Measurements from ENCODE around the gene ST13. TPM values are rescaled to one million over a fixed set of nuclear protein-coding genes. Genes with fewer than 3 reads are reported as not detected.

ST13 gene
- total RNA-seq, 1 experiment from 2014 or later: 301 TPM

- CTCF ChIA-PET: no interaction called here
- POLR2A ChIA-PET: no interaction called here
Measured at GRCh38 chr22:40817737-40818136, 38.7 kb downstream of the ST13 start.

More at GRCh38 chr22:40817737-40818136, 38.7 kb downstream of the ST13 start:
- intact Hi-C loops (cut with micrococcal nuclease): no loop called here
- no peak overlapping the region for H2AFZ ChIP-seq (ENCODE audit: low read depth, low read length, poor library complexity, severe bottlenecking)
- no peak for ATAC-seq
- no peaks in the 10 kb centered on the region for H3K27me3 ChIP-seq (ENCODE audit: insufficient read depth, low read length)
- no peaks in the 10 kb centered on the region for H4K20me1 ChIP-seq (ENCODE audit: insufficient read depth)
- no peaks in the 10 kb centered on the region for H3K36me3 ChIP-seq (ENCODE audit: control insufficient read depth in 1 of 2, insufficient read depth in 2 of 2, low read length in 2 of 2)
- peak overlapping the region; percentile 92 for H3K4me2 ChIP-seq (ENCODE audit: low read length)
- BruUV-seq (replicated peaks): no TSS peak
- TF ChIP-seq, protein P1, sequence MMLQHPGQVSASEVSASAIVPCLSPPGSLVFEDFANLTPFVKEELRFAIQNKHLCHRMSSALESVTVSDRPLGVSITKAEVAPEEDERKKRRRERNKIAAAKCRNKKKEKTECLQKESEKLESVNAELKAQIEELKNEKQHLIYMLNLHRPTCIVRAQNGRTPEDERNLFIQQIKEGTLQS (IDR thresholded peaks at IDR 0.05): no peak
- TF ChIP-seq FOSL1 (IDR thresholded peaks at IDR 0.05; ENCODE audit: low read depth): no peak
- TF ChIP-seq YY1 (IDR thresholded peaks at IDR 0.05; ENCODE audit: extremely low read depth, insufficient replicate concordance, low read depth, low read length): no peak
- TF ChIP-seq, protein P2, sequence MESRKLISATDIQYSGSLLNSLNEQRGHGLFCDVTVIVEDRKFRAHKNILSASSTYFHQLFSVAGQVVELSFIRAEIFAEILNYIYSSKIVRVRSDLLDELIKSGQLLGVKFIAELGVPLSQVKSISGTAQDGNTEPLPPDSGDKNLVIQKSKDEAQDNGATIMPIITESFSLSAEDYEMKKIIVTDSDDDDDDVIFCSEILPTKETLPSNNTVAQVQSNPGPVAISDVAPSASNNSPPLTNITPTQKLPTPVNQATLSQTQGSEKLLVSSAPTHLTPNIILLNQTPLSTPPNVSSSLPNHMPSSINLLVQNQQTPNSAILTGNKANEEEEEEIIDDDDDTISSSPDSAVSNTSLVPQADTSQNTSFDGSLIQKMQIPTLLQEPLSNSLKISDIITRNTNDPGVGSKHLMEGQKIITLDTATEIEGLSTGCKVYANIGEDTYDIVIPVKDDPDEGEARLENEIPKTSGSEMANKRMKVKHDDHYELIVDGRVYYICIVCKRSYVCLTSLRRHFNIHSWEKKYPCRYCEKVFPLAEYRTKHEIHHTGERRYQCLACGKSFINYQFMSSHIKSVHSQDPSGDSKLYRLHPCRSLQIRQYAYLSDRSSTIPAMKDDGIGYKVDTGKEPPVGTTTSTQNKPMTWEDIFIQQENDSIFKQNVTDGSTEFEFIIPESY (IDR thresholded peaks at IDR 0.05; ENCODE audit: extremely low read depth, insufficient replicate concordance, low read length): no peak
- TF ChIP-seq CEBPB (IDR thresholded peaks at IDR 0.05; ENCODE audit: low read depth): no peak
- no peak for TF ChIP-seq POLR2A (IDR thresholded peaks at IDR 0.05; ENCODE audit: borderline replicate concordance, extremely low read depth, insufficient read depth, insufficient read length)
- no peak for TF ChIP-seq SP1 (IDR thresholded peaks at IDR 0.05; ENCODE audit: low read depth)
- TF ChIP-seq POLR2AphosphoS5 (IDR thresholded peaks at IDR 0.05; ENCODE audit: low read depth, low read length): no peak
- TF ChIP-seq TCF7L2 (IDR thresholded peaks at IDR 0.05; ENCODE audit: borderline replicate concordance, extremely low read depth, insufficient read depth, insufficient read length): no peak
- TF ChIP-seq ZFX (IDR thresholded peaks at IDR 0.05): no peak
- no peak for TF ChIP-seq EZH2phosphoT487 (IDR thresholded peaks at IDR 0.05; ENCODE audit: borderline replicate concordance)
- no peak for TF ChIP-seq ELF1 (IDR thresholded peaks at IDR 0.05; ENCODE audit: borderline replicate concordance, low read depth)
- no peak for TF ChIP-seq SIN3A (IDR thresholded peaks at IDR 0.05; ENCODE audit: low read depth)
- no peak for TF ChIP-seq RAD21 (IDR thresholded peaks at IDR 0.05; ENCODE audit: low read depth)
- H3K9ac ChIP-seq (ENCODE audit: low read length): peak overlapping the region; percentile 89
- H3K9me3 ChIP-seq (ENCODE audit: control insufficient read depth in 1 of 2, insufficient read depth in 1 of 2, low read depth in 1 of 2, low read length in 2 of 2): no peaks in the 10 kb centered on the region
- no peak for DNase-seq (ENCODE audit: low read depth, low spot score)
- peaks cover 54% of the 10 kb centered on the region for H3K79me2 ChIP-seq (ENCODE audit: insufficient read depth, low read length)
- H3K4me1 ChIP-seq (ENCODE audit: control insufficient read depth in 1 of 2, insufficient read depth in 2 of 2, low read length in 2 of 2): peaks cover 8 to 25% of the 10 kb centered on the region in 2 experiments; a peak in 3 of 4 replicates
- no peak overlapping the region for H3K27ac ChIP-seq (ENCODE audit: low read depth, low read length)
- H3K4me3 ChIP-seq (replicated peaks in 1 of 2; ENCODE audit: low read depth in 1 of 2, low read length in 2 of 2): peak overlapping the region; percentile 87 to 92
- RAD21 ChIA-PET (ENCODE audit: low non-redundant PET in 1 of 2, low total read pairs in 2 of 2, uncharacterized antibody in 2 of 2, unreplicated experiment in 2 of 2): no interaction called here
- H3K9me2 ChIP-seq (ENCODE audit: insufficient read depth): no peaks in the 10 kb centered on the region

Measured in HCT116 (cell line).